Hepatocyte (in vitro differentiated cells): Measurements from ENCODE around the gene DPF3. TPM values are rescaled to one million over a fixed set of nuclear protein-coding genes. Genes with fewer than 3 reads are reported as not detected.

Source experiments
- DNase-seq: peaks from one replicate; pipeline ENCODE4 v3.0.0-alpha.2; 2016; ENCODE audit warnings: low spot score
- H2AFZ ChIP-seq: fragments of 200-600 bp; sonication (generic); 2 replicates; pipeline ENCODE4 v1.6.0; 2016; ENCODE audit warnings: antibody characterized with exemption, mild to moderate bottlenecking
- H3K27ac ChIP-seq: fragments of 200-600 bp; sonication (generic); 2 replicates; pipeline ENCODE4 v1.5.1; 2016; ENCODE audit warnings: mild to moderate bottlenecking
- H3K27me3 ChIP-seq: fragments of 200-600 bp; sonication (generic); 2 replicates; pipeline ENCODE4 v1.6.1; 2016
- H3K36me3 ChIP-seq: fragments of 200-600 bp; sonication (generic); replicated peaks from 2 replicates; pipeline ENCODE4 v1.5.1; 2016; ENCODE audit warnings: low read depth; ENCODE audit not compliant: insufficient read depth
- H3K4me1 ChIP-seq: fragments of 200-600 bp; sonication (generic); 2 replicates; pipeline ENCODE4 v1.5.1; 2016; ENCODE audit warnings: mild to moderate bottlenecking, moderate library complexity; ENCODE audit not compliant: insufficient read depth
- H3K4me2 ChIP-seq: fragments of 200-600 bp; sonication (generic); 2 replicates; pipeline ENCODE4 v1.6.0; 2016
- H3K4me3 ChIP-seq: fragments of 200-600 bp; sonication (generic); 2 replicates; pipeline ENCODE4 v1.5.1; 2016; ENCODE audit warnings: mild to moderate bottlenecking
- H3K79me2 ChIP-seq: fragments of 200-600 bp; sonication (generic); 2 replicates; pipeline ENCODE4 v1.6.0; 2017; ENCODE audit warnings: mild to moderate bottlenecking
- H3K9me2 ChIP-seq: fragments of 200-600 bp; sonication (generic); replicated peaks from 2 replicates; pipeline ENCODE4 v1.6.0; 2017; ENCODE audit warnings: mild to moderate bottlenecking; ENCODE audit not compliant: insufficient read depth
- H3K9me3 ChIP-seq: fragments of 200-600 bp; sonication (generic); 2 replicates; pipeline ENCODE4 v1.5.1; 2016; ENCODE audit warnings: low read depth, mild to moderate bottlenecking
- H4K20me1 ChIP-seq: fragments of 200-600 bp; sonication (generic); 2 replicates; pipeline ENCODE4 v1.6.0; 2016; ENCODE audit warnings: mild to moderate bottlenecking; ENCODE audit not compliant: insufficient read depth, poor library complexity, severe bottlenecking
- EZH2 ChIP-seq: fragments of 200-600 bp; sonication (generic); IDR thresholded peaks from 2 replicates; pipeline ENCODE4 v1.6.1; 2016; ENCODE audit warnings: antibody characterized with exemption, mild to moderate bottlenecking, borderline replicate concordance
- EZH2phosphoT487 ChIP-seq: fragments of 200-600 bp; sonication (generic); IDR thresholded peaks from one replicate; pipeline ENCODE4 v1.6.1; 2018; ENCODE audit warnings: antibody characterized with exemption, mild to moderate bottlenecking, low read depth, moderate library complexity; ENCODE audit not compliant: unreplicated experiment, severe bottlenecking
- WGBS: methylation state at CpG from one replicate; pipeline ENCODE4 v1.1.6; 2016; ENCODE audit warnings: low lambda C conversion rate; ENCODE audit errors: missing lambda C conversion rate; 5-methylcytosine and 5-hydroxymethylcytosine counted together
- polyA plus RNA-seq: library from polyadenylated mRNA; unstranded; fragments of >200 nt; fragmentation: Nextera tagmentation; extraction: Ambion mirVana; gene quantifications from 2 replicates; pipeline ENCODE4 v1.2.1, GENCODE V29; 2016
- total RNA-seq: library from RNA; depleted of rRNA; stranded (reverse); fragments of >200 nt; gene quantifications from 2 replicates; pipeline ENCODE4 v1.2.3, GENCODE V29; 2014
- TF ChIP-seq, protein P1 (sequence below): fragments of 200-600 bp; sonication (generic); IDR thresholded peaks from 2 replicates; pipeline ENCODE4 v1.5.1; 2016; ENCODE audit warnings: antibody characterized with exemption, mild to moderate bottlenecking; ENCODE audit not compliant: poor library complexity

The DPF3 gene
- total and polyA plus RNA-seq, 2 experiments from 2014 or later = 0.21 to 0.47 TPM

DNA sequence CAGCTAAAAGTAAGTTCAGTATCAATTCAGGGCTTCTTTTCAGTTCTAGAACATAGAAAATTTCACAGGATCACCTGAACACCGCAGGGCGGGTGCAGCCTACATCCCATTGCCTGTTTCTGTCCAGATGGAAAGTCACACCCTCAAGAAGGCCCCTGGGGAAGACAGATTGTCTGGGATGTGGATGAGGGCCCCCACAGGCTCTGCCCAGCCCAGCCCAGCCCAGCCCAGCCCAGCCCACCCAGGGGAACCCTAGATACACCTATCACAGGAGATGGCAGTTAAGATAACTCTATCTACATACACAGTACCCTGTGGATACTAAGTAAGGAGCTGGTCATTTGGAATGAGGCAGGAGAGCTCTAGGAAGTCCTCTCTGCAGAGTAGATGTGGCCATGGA, 68.4 kb downstream of the DPF3 start:
- 89% methylated on average over 2 of the region's 2 CpGs for WGBS
- Histone ChIP-seq H3K27ac (no peak overlapping the region), H3K4me3 (no peak overlapping the region), H3K4me1 (no peaks in the 10 kb centered on the region), H2AFZ (no peak overlapping the region), H3K27me3 (no peaks in the 10 kb centered on the region), H4K20me1 (no peaks in the 10 kb centered on the region), H3K79me2 (no peaks in the 10 kb centered on the region), H3K4me2 (no peak overlapping the region), H3K9me3 (no peaks in the 10 kb centered on the region), H3K36me3 (no peaks in the 10 kb centered on the region), H3K9me2 (no peaks in the 10 kb centered on the region)
- DNase-seq = no peak
- TF ChIP-seq EZH2phosphoT487 (no peak), EZH2 (no peak)
- TF ChIP-seq, protein P1, sequence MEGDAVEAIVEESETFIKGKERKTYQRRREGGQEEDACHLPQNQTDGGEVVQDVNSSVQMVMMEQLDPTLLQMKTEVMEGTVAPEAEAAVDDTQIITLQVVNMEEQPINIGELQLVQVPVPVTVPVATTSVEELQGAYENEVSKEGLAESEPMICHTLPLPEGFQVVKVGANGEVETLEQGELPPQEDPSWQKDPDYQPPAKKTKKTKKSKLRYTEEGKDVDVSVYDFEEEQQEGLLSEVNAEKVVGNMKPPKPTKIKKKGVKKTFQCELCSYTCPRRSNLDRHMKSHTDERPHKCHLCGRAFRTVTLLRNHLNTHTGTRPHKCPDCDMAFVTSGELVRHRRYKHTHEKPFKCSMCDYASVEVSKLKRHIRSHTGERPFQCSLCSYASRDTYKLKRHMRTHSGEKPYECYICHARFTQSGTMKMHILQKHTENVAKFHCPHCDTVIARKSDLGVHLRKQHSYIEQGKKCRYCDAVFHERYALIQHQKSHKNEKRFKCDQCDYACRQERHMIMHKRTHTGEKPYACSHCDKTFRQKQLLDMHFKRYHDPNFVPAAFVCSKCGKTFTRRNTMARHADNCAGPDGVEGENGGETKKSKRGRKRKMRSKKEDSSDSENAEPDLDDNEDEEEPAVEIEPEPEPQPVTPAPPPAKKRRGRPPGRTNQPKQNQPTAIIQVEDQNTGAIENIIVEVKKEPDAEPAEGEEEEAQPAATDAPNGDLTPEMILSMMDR = no peak

DNA sequence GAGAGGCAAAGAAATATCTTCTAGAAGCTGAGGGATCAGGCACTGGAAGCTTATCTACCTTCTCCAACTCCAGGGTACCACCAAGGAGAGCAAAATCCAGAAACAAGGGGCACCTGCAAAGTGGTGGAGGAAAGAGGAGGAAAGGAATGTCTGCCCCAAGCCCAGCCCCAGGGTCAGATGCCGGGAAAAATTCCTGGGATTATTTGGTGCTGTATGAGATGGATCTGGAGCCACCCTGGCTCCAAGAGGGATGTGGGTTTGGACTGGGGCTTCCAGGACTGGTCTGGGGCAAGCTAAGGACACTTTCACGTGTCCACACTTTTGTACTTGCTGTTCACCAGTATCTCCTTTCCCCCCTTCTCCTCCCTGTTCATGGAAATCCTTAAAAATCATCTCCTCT, 69.8 kb downstream of the DPF3 start:
- H3K27ac ChIP-seq = no peak overlapping the region
- no peaks in the 10 kb centered on the region for H3K27me3 ChIP-seq
- no peaks in the 10 kb centered on the region for H3K9me2 ChIP-seq
- no peaks in the 10 kb centered on the region for H3K79me2 ChIP-seq
- no peak overlapping the region for H2AFZ ChIP-seq
- H3K4me3 ChIP-seq = no peak overlapping the region
- DNase-seq = no peak
- H3K36me3 ChIP-seq = no peaks in the 10 kb centered on the region
- no peaks in the 10 kb centered on the region for H3K4me1 ChIP-seq
- TF ChIP-seq, protein P1 = no peak
- no peak for TF ChIP-seq EZH2phosphoT487
- no peak for TF ChIP-seq EZH2
- no peaks in the 10 kb centered on the region for H4K20me1 ChIP-seq
- no peaks in the 10 kb centered on the region for H3K9me3 ChIP-seq
- WGBS = 73% methylated on average over 2 of the region's 2 CpGs
- no peak overlapping the region for H3K4me2 ChIP-seq

DNA sequence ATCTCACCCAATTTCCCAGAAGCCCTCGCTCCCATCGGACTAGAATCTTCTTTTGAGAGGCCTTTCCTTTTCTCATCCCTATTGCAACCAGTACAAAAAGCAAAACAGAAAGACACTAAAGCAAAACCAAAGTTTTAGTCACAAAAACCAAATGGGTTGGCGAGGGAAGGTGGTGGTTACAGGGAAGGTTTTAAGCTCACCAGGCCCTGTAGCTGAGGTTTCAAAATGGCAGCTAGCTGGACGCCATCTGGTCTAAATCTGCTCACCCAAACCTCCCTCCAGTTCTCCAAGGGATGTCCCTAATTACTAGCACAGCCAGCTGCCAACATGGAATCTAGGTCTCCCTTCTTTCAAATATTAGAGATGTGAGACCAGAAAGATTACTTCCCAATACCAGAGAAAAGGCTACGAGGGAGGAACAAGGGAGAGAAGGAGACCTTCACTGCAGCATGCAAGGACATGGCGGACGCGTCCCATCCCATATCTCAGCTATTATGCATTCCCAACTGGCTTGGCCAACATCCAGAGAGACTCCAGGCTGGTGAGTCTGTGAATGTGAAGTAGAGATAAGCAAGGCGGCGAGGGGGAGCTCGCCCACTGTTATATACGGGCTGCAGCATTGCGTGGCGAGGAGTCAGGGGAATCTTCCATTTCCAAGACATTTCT, 70.8 kb downstream of the DPF3 start:
- no peak overlapping the region for H3K4me2 ChIP-seq
- no peak overlapping the region for H3K27ac ChIP-seq
- WGBS = 94% methylated on average over 14 of the region's 14 CpGs
- H3K4me3 ChIP-seq = no peak overlapping the region
- H2AFZ ChIP-seq = no peak overlapping the region
- H3K36me3 ChIP-seq = no peaks in the 10 kb centered on the region
- no peaks in the 10 kb centered on the region for H3K79me2 ChIP-seq
- H3K9me2 ChIP-seq = no peaks in the 10 kb centered on the region
- H3K9me3 ChIP-seq = no peaks in the 10 kb centered on the region
- H4K20me1 ChIP-seq = no peaks in the 10 kb centered on the region
- DNase-seq = no peak
- H3K4me1 ChIP-seq = no peaks in the 10 kb centered on the region
- TF ChIP-seq EZH2phosphoT487 = no peak
- TF ChIP-seq, protein P1 = no peak
- TF ChIP-seq EZH2 = no peak
- H3K27me3 ChIP-seq = no peaks in the 10 kb centered on the region

DNA sequence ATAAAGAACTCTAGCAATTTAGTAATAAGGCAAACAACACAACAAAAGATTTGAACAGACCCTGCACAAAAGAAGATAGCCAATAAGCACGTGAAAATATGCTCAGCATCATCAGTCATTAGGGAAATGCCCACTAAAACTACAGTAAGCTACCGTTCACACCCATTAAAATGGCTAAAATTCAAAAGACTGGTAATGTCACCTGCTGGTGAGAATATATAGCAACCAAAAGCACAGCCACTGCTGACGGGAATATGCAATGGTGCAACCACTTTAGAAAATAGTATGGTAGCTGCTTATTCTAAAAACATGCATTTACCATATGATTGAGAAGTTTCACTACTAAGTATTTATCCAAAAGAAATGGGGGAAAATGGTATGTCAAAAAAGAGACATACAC, 74.9 kb downstream of the DPF3 start:
- no peaks in the 10 kb centered on the region for H3K9me3 ChIP-seq
- no peaks in the 10 kb centered on the region for H3K4me1 ChIP-seq
- TF ChIP-seq EZH2 (no peak), EZH2phosphoT487 (no peak)
- TF ChIP-seq, protein P1 = no peak
- no peak overlapping the region for H3K4me2 ChIP-seq
- H4K20me1 ChIP-seq = no peaks in the 10 kb centered on the region
- WGBS = 94% methylated on average over 3 of the region's 3 CpGs
- no peaks in the 10 kb centered on the region for H3K79me2 ChIP-seq
- no peak overlapping the region for H2AFZ ChIP-seq
- H3K4me3 ChIP-seq = no peak overlapping the region
- no peak overlapping the region for H3K27ac ChIP-seq
- no peaks in the 10 kb centered on the region for H3K9me2 ChIP-seq
- no peaks in the 10 kb centered on the region for H3K36me3 ChIP-seq
- DNase-seq = no peak
- H3K27me3 ChIP-seq = no peaks in the 10 kb centered on the region
